NCI-H146 (cell line): ENCODE measurements around the gene SYT12.

ENCODE experiments used
- DNase-seq: peaks from one replicate; lab custom pipeline; 2025; lab: John Stamatoyannopoulos, UW

The SYT12 gene

DNA sequence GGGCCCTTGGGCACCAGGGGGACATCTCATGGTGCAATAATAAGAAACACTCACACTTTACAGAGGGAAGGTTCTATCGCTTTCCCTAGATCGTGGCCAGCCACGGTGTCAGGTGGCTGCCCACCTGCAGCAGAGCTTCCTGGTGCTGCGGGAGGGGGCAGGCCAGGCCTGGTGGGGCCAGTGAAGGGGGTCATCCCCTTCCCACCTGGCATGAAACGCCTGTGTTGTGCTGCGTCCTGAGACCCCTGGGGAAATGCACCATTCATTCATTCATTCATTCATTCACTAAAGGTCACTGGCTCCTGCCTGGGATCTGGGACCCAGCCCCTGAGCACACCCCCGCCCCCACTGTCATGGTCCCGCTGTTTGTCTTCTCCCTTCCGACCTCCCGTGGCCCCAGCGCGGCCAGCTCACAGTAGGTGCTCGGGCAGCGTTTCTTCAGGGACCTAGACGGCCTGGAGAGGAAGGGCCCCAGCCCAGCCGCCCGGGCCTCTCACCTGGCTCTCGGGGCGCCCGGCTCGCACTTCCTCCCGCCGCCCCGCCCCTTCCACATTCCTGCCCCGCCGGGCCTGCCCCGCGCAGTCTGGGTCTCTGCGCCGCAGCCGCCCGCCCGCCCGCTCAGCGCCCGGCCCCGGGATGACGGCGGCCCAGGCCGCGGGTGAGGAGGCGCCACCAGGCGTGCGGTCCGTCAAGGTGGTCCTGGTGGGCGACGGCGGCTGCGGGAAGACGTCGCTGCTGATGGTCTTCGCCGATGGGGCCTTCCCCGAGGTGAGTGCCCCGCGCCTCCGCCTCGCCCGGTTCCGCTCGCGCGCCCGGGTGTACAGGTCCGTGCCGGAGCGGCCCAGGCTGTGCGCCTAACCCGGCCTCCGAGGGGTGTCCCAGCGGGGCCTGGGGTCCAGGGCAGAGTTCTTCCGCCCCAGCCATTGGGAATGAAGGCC is 33.6 kb downstream of the SYT12 start, which contains the start of gene RHOD:
Gene RHOD (plus strand): TSS at position 581 of the 938 bp plus-strand sequence. CDS start 56 bp downstream, at position 637.
- DNase-seq = no peak

DNA sequence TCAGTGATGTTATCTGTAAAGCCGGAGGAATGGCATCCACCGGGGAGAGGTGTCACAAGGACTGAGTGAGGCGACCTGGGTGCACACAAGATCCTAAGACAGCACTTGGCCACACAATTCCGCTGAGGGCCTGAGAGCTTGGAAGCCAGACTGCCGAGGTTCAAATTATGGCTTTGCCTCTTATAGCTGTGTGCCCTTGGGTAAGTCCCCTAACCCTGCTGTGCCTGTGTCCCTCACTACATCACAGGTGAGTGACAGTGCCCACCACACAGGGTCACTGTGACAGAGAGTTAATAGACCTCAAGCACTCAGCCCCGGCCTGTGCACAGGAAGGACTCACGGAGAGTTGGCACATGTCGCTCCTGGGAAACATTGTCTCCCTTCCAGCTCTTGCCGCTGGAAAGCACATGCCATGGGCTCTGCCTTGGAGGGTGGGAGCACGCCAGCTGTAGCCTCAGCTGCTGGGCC is 34.3 kb downstream of the SYT12 start:
- DNase-seq = no peak

DNA sequence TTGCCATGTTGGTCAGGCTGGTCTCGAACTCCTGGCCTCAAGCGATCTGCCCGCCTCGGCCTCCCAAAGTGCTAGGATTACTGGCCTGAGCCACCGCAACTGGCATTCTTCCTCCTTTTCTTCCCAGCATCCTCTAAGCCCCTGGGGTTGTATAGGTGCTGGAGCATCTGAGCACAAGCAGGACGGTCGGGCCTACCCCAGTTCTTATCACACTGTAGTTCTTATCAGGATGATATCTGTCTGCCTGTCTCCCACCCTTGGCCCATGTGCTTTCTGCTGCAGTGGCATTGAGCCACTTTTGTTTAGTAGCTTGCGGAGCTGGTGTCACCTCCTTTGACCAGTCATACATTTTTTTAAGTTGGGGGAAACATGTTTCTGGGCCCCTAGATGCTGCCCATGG is 35.6 kb downstream of the SYT12 start:
- no peak for DNase-seq

DNA sequence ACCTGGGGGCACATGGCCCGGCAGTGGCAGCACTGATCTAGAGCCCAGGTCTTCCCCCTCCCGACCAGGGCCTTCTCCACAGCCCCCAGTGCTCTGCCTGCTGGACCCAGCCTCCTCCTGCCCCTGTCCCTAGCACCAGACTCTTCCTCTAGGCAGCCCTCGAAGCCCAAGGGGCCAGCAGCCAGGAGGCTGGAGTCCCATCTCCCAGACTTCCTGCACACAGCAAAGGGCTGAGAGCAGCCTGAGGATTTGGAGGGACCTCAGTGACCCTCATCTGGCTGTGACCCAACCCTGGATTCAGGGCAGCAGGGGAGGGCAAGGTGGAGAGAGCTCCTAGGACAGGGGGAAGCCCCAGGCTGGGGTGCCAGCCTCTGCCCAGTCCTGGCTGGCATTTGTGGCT is 36.7 kb downstream of the SYT12 start:
- DNase-seq = no peak

DNA sequence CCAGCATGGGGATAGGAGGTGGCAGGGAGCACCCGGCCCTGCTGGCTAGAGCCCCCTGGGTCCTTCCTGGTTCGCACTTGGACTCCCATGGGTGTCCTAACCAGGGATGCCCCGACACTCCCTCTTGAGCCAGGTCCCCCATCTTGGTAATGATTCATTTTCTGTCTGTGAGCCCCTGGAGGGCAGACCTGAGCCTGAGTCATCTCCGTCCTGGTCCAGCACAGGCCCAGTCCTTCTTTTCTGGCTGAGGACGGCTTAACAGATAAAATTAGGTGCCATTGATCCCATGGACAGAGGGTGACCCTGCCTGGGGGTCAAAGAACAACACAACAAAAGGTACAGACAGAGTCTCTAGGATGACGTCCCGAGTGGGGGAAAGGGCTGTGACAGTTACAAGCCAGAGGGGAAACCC is 37.2 kb downstream of the SYT12 start:
- DNase-seq = no peak

DNA sequence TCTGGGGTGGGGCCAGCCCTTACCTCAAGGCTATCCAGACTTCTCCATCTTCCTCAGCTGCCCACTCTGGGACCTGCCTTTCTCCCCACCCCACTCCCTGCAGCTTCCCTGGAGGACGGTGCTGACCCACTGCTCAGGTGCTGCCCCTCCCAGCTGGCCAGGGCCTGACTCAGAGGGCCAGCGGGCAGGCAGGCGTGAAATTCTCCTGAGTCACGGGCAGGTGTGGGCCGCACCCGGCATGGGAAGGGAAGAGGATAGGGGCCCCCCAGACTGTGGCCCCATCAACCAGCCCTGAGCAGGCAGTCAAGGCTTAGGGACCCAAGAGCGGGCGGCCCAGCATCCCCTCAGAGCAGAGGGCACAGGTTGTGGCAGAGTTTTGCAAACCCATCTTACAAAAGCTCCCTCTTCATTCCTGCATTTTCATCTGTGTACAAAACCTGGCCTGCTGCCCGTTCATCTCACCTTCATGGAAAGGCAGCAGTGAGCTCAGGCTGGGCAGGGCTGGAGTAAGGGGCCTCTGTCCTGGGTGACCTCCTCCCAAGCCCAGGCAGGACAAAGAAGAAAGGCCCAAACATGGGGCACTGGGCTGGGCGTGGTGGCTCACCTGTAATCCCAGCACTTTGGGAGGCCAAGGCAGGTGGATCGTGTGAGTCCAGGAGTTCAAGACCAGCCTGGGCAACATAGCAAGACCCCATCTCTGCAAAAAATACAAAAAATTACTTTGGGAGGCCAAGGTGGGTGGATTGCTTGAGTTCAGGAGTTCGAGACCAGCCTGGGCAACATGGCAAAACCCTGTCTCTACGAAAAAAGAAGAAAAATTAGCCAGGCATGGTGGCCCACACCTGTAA is 39.8 kb downstream of the SYT12 start:
- no peak for DNase-seq

DNA sequence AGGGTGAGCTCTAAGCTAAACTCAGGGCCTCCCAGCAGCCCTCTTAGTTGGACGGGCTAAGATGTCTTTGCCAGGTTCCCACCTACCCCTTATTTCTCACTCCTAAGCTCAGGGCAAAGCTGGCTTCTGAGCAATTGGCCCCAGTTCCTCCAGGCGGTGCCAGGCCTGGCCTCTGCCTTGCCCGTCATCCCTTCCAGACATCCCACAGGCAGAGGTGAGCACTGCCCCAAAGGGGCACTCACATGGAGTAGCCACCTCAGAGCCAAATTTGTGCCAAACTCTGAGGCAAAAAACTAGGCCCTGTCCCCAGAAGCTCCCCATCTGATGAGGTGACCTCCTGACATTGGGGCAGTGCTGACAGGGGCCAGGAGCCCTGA is 43.4 kb downstream of the SYT12 start:
- no peak for DNase-seq

DNA sequence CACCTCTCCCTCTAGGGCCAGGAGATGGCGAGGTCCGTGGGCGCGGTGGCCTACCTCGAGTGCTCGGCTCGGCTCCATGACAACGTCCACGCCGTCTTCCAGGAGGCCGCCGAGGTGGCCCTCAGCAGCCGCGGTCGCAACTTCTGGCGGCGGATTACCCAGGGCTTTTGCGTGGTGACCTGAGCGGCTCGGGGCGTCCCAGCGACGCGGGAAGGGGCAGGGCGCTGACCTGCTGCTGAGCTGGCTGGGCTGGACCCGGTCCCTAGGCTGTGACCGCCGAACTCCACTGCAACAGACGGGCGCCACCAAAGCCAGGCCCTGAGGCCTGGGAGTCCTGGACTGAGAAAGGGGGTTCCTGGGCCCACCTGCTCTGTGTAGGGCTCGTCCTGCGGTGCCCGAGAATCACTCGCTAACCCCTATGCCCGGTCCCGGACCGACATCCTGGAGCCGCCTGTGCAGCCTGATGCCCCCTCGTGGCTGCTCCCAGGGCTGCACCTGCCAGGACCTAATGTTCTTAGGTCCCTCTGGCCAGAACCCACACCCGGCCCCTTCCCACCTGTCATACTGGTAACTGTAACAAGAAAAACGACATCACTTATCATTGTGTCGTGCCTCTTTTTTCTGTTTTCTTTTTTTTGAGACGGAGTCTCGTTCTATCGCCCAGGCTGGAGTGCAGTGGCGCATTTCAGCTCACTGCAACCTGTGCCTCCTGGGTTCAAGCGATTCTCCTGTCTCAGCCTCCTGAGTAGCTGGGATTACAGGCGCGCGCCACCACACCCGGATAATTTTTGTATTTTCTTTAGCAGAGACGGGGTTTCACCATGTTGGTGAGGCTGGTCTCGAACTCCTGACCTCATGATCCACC is 48.7 kb downstream of the SYT12 start:
- DNase-seq = peak; percentile 24

DNA sequence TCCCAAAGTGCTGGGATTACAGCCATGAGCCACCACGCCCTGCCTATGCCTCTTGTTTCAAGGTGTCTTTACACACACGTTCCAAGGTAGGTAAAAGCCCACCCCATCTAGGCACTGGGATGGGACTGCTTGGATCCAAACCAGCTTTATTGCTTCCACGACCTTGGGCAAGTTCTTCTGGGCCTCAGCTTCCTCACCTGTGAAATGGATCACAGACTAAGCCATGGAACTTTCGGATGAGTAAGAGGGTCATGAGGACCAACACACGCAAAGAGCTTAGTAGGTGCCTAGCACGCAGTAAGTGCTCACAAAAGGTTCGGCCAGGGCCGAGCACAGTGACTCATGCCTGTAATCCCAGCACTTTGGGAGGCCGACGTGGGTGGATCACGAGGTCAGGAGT is 49.4 kb downstream of the SYT12 start:
- DNase-seq = no peak

DNA sequence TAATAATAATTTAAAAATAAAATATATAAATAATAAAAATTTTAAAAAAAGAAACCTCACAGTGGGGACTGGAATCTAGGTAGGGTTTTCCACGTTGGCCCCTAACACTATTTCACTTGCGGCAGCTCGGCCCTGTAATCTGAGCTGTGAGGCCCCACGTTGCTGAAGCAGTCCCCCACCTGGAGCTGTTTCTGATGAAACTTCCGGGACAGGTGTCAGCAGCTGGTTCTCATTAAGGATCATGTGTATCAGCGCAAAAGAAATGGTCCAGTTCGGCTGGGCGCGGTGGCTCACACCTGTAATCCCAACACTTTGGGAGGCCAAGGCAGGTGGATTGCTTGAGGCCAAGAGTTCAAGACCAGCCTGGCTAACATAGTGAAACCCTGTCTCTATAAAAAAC is 51.0 kb downstream of the SYT12 start:
- peak; percentile 70 for DNase-seq

DNA sequence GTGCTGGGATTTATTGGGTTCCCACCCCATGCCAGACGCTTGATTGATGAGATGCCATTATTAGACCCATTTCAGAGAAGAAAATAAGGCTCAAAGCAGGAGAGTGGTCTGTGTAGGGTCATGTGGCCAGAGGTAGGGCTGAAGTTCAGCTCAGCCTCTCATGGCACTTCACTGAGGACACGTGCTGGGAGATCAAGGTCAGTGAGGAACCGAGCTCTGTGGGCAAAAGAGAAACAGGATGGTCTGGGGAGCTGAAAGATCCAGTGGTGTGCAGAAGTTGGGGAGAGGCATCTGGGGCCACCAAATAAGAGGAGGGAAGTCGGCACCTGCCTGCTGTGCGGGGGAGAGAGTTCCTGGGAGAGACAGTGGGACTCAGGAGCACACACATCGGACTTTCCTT is 53.3 kb downstream of the SYT12 start:
- no peak for DNase-seq

DNA sequence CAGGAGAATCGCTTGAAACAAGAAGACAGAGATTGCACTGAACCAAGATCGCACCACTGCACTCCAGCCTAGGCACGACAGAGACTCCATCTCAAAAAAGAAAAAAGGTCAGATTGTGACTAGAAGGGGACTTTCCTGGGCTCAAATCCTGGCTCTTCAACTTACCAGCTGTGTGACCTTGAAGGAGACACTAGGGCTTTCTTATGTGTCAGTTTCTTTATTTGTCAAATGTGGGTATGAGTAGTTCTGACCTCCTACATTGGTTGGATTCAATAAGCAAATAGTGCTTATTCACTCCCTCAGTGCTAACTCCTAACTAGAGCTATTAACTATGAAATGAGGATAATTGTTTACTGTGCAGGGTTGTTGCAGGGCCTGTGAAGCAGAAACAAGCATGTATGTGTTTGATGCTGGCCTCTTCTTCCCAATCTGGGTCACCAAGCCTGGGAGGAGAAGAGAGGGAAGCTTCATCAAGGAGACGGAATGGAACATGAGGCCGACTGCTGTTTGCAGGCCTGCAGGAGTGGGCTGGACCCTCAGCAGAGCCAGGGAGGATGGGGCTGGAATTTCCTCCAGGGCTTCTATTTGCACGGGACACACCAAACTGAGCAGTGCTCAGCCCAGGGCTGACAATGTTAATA is 56.3 kb downstream of the SYT12 start:
- no peak for DNase-seq

DNA sequence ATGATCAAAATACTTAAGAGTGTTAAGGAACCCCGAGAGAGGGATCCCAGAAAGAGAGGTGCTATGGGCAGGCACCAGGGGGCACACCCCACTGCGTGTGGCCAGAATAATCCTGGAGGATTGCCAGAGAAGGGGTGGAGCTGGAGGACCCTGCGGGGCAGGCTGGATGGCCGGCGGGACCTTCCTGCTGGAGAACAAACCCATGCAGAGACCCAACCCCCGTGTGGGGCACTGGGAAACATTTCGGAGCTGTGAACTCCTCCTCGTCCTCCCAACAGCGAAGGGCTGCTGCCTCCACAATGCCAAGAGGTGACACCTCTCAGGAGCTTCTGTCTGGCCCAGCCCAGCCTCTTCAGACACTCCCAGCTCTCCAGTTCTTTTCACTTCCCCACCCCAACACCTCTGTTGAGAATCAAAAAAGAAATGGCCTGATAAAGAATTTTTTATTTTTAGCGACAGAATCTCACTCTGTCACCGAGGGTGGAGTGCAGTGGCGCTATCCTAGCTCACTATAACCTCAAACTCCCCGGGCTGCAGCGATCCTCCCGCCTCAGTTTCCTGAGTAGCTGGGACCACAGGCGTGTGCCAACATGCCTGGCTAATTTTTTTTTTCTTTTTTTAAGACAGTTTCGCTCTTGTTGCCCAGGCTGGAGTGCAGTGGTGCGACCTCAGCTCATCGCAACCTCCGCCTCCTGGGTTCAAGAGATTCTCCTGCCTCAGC is 59.3 kb downstream of the SYT12 start:
- DNase-seq = no peak

DNA sequence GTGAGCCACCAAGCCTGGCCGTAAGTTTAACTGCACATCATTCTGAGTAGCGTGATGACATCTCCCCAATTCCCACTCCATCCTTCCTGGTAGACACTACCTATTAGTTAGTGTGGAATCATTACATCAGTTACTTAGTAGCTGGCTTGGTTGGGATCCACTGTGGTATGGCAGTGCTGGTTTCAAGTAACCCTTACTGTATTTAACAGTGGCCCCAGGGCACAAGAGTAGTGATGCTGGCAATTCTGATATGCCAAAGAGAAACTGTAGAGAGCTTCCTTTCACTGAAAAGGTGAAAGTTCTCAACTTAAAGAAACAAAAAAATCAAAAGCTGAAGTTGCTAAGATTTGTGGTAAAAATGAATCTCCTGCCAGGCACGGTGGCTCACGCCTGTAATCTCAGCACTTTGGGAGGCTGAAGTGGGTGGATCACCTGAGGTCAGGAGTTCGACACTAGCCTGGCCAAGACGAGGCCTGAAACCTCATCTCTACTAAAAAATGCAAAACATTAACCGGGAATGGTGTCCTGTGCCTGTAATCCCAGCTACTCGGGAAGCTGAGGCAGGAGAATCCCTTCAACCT is 60.9 kb downstream of the SYT12 start:
- DNase-seq = no peak

DNA sequence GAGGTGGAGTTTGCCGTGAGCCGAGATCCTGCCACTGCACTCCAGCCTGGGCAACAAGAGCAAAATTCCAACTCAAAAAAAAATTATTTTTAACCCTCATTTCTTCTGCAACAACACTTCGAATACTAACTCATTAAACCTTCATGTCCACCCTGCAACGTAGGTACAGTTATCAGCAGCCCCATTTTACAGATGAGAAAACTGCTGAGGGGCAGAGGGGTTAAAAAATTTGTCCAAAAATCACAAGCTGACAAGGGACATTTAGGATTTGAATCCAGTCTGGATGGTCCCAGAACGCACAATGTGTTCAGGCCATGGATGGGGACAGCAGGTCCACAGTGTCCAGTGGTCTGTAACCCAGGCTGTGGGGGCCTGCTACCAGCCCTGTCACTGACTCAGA is 62.7 kb downstream of the SYT12 start:
- DNase-seq = no peak

DNA sequence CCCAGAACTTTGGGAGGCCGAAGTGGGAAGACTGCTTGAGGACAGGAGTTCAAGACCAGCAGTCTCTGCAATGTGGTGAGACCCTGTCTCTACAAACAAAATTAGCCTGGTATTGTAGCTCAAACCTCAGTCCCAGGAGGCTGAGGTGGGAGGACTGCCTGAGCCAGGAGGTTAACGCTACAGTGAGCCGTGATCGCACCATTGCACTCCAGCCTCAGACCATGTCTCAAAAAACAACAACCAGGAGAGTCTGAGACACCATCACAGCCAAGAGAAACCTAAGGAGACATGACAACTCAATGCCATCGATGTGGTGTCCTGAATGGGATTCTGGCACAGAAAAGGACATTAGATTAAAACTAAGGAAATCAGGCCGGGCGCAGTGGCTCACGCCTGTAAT is 67.8 kb downstream of the SYT12 start:
- DNase-seq = no peak

DNA sequence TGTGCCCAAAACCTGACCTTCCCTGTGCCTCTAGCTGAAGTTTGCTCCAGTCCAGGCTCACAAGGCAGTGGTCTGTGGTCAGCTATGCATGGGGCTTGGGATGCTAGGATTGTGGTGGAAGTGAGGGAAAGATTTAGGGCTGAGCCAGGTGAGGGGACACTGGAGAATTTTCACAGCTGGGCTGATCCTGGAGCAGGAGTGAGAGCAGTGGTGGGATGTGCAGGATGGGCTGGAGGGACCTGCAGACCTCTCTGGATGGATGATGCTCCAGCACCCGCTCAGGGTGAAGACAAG is 72.2 kb downstream of the SYT12 start:
- DNase-seq = no peak

DNA sequence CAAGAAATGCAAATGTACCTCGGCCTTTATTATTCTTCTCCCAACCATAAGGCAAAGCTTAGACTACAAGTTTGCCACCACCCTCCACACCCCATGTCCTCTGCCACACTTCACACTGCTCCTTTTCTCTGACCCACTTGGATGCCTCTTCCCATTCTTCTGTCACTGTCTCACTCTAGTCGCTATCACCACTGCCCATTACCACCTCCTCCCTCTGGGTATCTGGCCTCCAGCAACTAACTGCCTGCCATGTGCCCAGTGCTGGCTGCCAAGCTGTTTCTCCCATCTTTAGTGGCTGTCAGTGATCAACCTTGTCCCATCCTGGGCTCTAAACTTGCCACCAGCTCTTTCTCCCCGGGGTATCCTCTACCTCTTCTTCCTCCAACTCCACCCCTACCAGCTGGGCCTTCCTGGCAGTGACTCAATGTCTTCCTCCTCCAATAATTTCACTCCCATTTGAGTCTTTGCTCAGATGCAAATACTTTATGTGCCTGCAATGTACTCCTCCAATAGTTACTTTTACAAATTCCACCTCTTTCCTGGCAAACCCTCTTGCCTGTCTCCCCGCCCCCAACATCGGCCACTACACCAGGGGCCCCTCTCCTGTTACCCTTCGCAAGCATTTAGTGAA is 76.0 kb downstream of the SYT12 start:
- no peak for DNase-seq

DNA sequence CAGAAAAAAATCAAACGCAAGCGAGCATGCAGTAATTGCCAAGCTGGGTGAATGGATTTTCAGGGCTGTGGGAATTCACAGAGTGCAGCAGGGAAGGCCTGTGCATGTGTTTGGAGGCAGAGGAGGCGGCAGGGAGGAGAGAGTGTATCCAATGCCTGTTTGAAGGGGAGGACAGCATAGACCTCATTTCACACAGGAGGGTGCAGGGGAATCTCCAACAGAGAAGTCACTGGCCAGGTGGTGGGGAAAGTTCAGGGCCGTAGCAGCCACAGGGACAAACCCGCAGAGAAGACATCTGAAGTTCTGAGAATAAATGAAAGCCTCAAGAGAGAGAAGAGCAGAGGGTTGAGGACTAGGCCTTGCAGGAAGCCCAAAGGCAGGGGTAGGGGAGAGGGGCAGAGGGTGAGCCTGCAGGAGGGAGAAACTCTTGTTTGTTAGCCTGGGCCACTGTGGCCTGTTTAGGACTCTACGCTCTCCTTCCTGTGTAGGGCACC is 76.9 kb downstream of the SYT12 start:
- no peak for DNase-seq
